PC-9 (cell line): ENCODE results near the gene SNRPD1.

Experiments
- EZH2 ChIP-seq: fragments of 200-600 bp; sonication (generic); IDR thresholded peaks from 2 replicates; pipeline ENCODE4 v1.8.0; 2017; ENCODE audit warnings: antibody characterized with exemption, low read depth
- TF ChIP-seq, protein P1 (sequence below): fragments of 200-600 bp; sonication (generic); conservative IDR thresholded peaks from 2 replicates; pipeline ENCODE4 v1.6.1; 2017; ENCODE audit warnings: mixed run types, antibody characterized with exemption, mild to moderate bottlenecking, moderate library complexity

GRCh38 chr18:21629089-21629832, 17.1 kb downstream of the SNRPD1 start:
- TF ChIP-seq, protein P1, sequence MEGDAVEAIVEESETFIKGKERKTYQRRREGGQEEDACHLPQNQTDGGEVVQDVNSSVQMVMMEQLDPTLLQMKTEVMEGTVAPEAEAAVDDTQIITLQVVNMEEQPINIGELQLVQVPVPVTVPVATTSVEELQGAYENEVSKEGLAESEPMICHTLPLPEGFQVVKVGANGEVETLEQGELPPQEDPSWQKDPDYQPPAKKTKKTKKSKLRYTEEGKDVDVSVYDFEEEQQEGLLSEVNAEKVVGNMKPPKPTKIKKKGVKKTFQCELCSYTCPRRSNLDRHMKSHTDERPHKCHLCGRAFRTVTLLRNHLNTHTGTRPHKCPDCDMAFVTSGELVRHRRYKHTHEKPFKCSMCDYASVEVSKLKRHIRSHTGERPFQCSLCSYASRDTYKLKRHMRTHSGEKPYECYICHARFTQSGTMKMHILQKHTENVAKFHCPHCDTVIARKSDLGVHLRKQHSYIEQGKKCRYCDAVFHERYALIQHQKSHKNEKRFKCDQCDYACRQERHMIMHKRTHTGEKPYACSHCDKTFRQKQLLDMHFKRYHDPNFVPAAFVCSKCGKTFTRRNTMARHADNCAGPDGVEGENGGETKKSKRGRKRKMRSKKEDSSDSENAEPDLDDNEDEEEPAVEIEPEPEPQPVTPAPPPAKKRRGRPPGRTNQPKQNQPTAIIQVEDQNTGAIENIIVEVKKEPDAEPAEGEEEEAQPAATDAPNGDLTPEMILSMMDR, result no peak
- no peak for TF ChIP-seq EZH2
